Pons (tissue), 1 donor: ENCODE results near the gene ZNF503.

ENCODE experiments used
- DNase-seq: peaks from one replicate; pipeline ENCODE4 v3.0.0-alpha.2; 2016; ENCODE audit warnings: low spot score

The ZNF503 gene

GRCh38 chr10:75431180-75432111 is 29.9 kb upstream of the ZNF503 start, which contains the start of gene LRMDA:
TSS of gene LRMDA (plus strand) at chr10:75431624.
- no peak for DNase-seq

- peak; percentile 53 for DNase-seq
Measured at GRCh38 chr10:75430000-75430763, 28.6 kb upstream of the ZNF503 start.

GRCh38 chr10:75429159-75429827 is 27.7 kb upstream of the ZNF503 start:
- DNase-seq: no peak

GRCh38 chr10:75428434-75429158 is 27.0 kb upstream of the ZNF503 start:
- no peak for DNase-seq

- DNase-seq: no peak
Measured at GRCh38 chr10:75427951-75428350, 26.4 kb upstream of the ZNF503 start.

GRCh38 chr10:75426880-75427279 is 25.3 kb upstream of the ZNF503 start:
- DNase-seq: no peak

- DNase-seq: no peak
Measured at GRCh38 chr10:75425291-75426079, 23.9 kb upstream of the ZNF503 start.

GRCh38 chr10:75424571-75424970 is 23.0 kb upstream of the ZNF503 start:
- DNase-seq: no peak

GRCh38 chr10:75422913-75423312 is 21.3 kb upstream of the ZNF503 start:
- DNase-seq: no peak

GRCh38 chr10:75418712-75419111 is 17.1 kb upstream of the ZNF503 start:
- DNase-seq: no peak

- no peak for DNase-seq
Measured at GRCh38 chr10:75418293-75418692, 16.7 kb upstream of the ZNF503 start.

- no peak for DNase-seq
Measured at GRCh38 chr10:75417522-75417927, 16.0 kb upstream of the ZNF503 start.

GRCh38 chr10:75414527-75414926 is 13.0 kb upstream of the ZNF503 start:
- no peak for DNase-seq

GRCh38 chr10:75410132-75411005 is 8.8 kb upstream of the ZNF503 start:
- no peak for DNase-seq

- DNase-seq: no peak
Measured at GRCh38 chr10:75408911-75409885, 7.6 kb upstream of the ZNF503 start.

GRCh38 chr10:75408509-75408875 is 6.9 kb upstream of the ZNF503 start:
- DNase-seq: no peak

GRCh38 chr10:75407713-75408508 is 6.3 kb upstream of the ZNF503 start:
- no peak for DNase-seq

- no peak for DNase-seq
Measured at GRCh38 chr10:75407224-75407712, 5.7 kb upstream of the ZNF503 start.
